GM19397 (cell line): ENCODE measurements around the gene CRHR1.
"Not testable (repeated sequence)": the region's sequence is repeated elsewhere in the genome, so short reads cannot be mapped to it uniquely, and the experiment has no call there.

Source experiments
- ATAC-seq: cut with Tn5 transposase; IDR thresholded peaks from one replicate; pipeline ENCODE4 v1.9.1; 2021; ENCODE audit warnings: mild to moderate bottlenecking, moderate library complexity; ENCODE audit not compliant: unreplicated experiment

CRHR1 gene

DNA sequence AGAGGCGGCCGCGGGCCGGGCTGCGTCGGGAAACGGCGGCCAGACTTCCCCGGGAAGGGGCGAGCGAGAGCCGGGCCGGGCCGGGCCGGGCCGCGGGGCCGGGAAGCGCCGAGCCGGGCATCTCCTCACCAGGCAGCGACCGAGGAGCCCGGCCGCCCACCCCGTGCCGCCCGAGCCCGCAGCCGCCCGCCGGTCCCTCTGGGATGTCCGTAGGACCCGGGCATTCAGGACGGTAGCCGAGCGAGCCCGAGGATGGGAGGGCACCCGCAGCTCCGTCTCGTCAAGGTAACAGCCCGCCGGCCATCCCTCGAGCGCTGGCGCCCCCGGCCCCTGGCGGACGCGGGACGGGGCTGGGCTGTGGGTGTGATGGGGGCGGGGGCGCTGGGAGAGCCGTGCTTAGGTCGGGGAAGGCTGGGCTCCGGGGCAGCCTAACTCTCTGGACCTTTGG, at the start of gene CRHR1:
CRHR1 (plus strand) TSS at position 28 of the 448 bp plus-strand sequence; CDS start at position 253, 225 bp downstream.
- no peak for ATAC-seq

DNA sequence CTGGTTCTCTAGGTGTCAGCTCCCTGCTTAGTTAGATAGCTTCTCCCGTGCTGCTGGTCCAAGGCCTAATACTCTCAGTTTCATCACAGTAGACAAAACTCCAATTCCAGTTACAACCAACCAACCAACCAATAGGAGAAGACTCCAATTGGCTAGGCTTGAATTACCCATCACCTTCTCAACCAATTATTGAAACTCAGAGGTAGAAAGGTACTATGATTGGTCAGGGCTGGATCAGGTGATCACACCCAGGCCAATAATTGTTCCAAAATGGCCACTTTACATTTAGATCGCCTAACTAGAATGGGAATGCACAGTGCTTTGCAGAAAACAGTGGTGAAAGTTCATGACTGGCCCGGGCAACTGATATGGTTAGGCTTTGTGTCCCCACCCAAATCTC, 49.5 kb upstream of the CRHR1 start:
- ATAC-seq = no peak

DNA sequence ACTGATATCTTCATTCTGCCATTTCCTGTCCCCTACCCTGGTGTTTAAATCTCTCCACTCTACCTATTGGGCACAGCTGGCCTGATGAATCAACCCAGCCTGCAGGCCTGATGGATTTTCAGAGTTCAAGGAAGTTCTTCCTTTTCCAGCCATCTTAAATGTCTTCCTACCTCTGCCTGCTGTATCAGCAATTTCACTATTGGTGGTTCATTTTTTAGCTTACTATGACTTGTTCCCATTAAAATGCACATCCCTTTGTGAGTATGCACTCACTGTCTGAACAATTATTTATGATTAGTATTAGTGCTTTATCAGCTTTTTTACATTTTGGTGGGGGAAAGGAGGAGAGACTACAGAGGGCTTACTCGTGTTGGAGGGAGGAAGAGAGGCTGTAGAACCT, 48.6 kb upstream of the CRHR1 start:
- ATAC-seq = no peak

DNA sequence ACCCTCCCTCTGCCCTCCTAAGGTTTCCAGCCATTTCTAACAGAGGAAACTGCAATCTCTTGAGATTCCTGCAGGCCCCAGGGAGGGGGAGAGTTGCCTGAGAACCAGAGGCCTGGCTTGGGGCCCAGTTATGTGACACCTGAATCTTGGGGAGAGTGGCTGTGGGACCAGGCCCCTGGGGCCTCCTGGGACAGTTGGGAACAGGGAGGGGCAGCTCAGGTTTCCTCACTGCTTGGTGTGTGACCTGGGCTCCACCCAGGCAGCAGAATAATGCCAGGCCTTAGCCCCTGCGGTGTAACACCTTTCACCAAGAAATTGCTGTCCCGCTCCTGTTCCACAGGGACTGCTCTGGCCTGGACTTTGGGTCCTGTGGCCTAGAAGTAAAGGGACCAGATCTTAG, 44.3 kb upstream of the CRHR1 start:
- ATAC-seq = no peak

DNA sequence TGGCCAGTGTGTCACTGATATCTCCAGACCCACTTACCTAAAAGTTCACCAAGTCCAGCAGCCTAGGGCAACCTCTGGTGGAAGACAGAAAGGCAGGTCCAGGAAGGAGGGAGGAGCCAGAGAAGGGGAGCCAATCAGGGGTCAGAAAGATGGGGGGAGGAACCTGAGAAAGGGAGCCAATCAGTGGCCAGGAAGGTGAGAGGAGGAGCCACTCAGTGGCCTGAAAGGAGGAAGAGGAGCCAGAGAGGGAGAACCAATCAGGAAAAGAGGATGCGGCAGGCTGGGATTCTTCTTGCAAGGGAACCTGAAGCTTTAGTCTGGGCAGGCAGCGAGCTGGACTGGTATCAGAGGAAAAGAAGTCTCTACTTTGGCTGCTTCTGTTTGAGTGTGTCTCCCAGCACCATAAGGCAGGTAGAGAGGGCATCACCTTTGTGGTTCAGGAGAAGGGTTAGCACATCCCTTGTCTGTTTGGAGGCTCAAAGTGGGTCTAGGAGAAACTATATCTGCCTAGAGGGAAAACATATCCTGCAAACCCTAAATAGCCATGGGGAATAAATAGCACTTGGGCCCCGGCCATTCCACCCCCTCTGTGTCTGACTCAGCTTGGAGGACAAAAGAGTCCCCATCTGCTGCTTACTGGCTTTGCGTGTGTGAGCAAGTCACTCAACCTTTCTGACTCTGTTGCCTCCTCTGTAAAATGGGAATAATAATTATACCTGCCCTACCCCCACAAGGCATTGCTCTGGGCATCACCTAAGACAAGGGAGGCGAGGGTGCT, 43.4 kb upstream of the CRHR1 start:
- ATAC-seq = no peak

DNA sequence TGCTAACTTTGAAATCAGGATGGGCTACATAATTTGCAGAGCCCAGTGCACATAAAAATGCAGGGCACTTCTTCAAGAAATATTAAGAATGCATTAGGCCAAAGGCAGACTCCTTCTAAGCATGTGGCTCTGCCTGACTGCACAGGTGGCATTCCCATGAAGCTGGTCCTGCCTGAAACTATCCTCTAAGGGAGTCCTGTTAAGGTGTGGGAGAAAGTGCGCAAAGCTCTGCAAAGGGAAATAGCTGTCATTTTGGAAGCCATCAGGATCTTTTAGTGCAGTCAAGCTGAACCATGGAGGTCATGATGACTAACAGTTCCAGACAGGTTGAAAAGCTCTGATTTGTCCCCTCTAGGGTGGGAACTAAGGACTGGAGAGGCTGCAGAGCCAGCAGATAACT, 41.9 kb upstream of the CRHR1 start:
- no peak for ATAC-seq

DNA sequence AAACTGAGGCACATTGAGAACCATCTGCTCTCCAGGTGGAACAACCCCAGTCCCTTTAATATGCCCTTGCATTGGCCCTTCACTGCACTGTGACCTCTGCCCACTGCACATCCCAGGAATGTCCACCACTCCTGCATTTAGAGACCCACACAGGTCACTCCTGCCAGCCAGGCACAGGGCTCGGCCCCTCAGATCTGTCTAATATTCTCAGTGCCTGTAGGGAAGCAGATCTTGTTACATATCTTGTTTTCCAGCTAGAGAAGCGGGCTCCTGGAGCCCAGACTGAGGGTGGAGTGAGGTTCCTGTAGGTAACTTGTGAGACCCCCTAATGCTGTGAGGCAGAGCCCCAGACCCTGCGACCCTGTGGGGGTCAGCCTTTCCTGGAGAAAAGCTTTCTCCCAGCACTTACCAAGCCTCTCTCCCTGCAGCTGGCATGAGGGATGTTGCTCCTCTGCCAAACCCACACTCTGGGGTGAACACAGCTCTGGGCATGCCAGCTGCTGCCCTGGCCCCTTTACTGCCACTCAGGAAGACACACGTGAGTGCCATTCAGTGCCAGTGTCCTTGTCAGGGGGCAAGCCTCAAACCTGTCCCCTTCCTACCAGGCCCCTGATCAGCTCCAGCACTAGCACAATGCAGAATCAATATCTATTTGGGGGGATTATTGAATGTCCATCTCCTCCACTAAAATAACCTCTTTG, 40.3 kb upstream of the CRHR1 start:
- no peak for ATAC-seq

DNA sequence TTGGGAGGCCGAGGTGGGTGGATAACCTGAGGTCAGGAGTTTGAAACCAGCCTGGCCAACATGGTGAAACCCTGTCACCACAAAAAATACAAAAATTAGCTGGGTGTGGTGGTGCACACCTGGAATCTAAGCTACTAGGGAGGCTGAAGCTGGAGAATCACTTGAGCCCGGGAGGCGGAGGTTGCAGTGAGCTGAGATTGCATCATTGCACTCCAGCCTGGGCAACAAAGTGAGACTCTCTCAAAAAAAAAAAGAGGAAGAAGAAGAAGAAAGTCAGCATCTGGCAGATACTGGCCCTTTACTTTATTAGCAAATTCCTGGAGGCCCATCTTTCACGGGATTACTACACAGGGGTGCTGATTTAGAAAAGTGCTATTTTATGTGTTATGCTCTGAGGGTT, 39.3 kb upstream of the CRHR1 start:
- not testable (repeated sequence) for ATAC-seq

DNA sequence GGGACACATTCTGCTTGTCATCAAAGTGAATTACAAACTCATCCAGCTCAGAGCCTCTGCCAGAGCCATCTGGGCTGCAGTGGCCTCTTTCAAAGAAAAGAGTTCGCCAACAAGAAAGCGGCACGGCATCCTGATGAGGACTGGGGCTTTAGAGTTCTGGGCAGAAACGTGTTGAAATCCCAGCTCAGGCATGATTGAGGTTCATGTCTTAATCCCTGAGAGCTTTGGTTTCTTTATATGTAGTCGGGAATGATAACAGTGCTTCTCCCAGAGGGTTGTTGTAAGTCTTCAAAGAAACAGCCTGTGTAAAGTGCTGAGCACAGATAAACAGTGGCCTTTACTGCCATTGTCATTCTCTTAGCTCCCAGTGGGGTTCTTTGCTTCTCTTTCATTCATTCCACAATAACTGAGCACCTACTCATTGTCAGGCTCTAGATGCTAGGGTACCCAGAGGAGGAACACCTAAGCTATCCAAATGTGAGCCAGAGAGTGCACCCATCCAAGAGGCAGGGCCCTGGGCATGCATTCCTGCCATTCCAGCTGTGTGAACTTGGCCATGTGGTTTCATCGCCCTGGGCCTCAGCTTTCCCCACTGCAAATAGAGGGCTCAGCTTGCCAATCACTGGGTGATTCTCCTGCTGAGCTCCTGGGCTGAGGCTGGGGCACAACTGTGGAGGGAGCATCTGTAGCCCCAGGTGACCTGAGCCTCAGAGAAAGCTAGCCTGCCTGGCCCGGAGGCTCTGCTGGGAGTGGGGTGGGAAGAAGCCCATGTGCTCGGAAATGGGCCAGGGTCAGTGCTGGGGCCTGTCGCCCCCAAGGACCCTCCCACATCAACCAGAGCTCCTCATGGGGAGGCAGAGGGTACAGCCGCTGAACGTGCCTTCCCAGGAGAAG, 38.3 kb upstream of the CRHR1 start:
- no peak for ATAC-seq

DNA sequence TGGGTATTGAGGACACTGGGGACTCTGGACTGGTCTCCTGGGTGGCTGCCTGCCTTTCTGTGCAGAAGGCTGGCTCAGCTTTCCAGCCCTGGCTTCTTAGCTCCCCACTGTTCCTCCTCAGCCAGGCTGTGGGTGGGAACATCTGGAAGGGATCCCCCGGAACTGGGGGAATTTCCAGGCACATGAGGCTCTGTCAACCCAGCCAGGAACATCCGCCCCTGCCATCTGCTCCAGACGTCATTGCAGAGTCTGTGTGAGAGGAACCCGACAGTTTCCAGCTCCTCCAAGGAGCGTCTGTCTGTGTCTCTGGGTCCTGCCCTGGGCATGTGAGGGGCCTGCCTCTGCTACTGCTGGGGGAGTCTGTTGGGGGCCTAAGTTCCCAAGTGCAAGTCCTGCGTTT, 36.2 kb upstream of the CRHR1 start:
- no peak for ATAC-seq

DNA sequence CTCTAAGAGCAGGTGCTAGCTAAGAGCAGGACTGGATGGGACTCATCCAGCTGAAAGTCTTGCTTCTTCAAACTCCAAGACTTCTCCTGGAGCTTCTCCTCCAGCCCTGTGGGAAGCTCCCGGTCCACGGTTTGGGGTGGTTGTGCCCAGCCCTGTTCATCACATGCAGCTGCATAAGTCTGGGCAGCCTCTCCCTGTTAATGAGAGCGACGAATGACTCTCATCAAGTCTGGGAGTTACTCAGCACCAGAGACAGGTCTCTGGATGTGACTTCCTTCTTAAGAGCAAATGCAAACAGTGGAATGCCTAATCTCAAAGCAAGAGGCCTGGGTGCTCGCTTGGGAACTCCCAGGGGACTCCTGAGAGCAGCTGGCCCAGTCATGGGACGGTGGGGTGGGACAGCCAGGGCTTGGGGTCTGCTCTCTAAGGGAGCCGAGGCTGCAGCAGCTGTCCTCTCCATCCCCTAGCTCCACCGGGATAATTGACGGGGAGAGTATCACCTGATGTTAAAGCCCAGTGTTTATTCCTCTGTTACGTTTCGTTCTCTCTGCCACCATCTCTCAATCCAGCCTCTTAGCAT, 35.3 kb upstream of the CRHR1 start:
- ATAC-seq = no peak

DNA sequence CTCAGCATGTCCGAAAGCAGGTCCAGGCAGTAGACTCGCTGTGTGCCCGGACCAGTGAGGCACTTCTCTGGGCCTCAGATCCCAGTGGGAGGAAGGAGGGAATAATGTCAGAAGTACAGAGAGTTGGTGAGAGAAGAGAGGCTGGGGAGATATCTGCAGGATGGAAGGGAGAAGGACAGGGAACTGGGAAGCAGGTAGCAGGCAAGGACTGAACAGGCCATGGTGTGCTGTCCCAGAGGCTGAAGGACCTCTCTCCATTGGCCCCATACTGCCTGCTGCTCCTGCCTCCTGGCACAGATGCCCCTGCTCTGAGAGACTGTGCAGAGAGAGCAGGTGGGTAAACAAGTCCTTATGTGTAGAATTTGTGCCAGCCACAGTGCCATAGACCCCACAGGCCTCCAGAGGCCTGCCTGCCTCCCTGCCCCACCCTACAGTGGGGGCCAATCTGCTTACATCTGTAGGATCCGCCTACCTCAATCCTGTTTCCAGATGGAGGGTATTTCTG, 34.2 kb upstream of the CRHR1 start:
- no peak for ATAC-seq

DNA sequence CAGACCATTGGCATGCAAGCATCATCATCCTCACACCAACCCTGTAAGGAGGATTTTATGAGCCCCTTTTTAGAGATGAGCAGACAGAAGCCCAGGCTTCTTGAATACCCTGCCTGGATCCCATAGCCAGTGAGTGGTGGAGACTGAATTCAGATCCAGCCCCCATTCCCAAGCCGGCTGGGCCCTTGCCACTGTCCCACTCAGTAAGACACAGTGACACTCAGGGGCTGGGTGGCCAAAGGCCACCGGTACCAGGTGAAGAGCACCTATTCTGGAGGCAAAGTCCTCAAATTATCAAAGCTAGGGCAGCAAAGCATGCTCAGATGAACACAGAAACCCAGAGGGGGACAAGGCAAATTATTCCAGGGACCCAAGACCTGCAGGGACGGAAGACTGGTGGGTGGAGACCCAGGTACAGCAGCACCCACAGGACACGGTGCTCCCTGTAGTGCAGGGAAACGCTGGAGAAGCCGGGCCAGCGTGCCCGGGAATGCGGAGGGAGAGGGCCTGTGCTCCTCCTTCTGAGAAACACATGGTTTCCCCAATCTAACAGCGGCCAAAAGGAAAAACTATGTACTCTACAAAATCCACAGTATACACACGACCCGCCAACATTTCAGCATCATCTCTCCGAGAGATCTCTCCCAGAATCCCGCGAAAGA, 33.2 kb upstream of the CRHR1 start:
- no peak for ATAC-seq

DNA sequence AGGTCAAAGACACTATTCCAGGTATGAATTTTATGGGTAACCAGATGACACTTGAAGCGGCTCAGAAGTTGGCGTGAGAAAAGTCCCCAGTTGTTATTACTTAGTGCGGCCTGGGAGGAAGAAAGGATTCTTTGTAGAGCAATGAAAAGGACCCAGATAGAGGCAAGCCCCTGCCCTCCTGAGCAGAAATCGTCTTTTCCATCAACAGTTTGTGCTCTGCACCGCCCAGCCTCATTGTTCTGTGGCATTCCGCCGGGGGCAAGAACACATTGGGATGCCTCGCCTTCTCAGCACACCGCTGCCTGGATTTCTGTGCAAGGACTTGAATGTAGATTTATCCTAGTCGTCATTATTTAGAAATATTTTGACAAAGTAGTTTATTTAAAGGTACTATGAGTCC, 32.7 kb upstream of the CRHR1 start:
- ATAC-seq = no peak

DNA sequence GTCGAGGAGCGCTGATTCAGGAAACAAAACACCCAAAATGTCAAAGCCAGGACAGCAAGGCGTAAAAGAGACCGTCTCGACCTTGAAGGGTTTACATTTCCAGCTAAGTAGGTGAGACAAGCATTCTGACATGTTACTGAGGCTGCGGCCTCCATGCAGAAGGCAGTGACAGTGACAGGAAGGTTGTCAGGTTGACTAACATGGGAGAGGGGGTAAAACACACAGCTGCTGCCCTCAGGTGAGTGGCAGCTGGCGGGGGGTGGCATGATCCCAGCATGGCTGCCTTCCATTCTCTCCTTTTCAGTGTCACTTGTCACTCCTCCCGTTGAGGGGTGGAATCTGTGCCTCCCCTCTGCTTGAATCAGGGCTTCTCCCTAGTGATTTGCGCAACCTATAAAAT, 31.9 kb upstream of the CRHR1 start:
- ATAC-seq = no peak

DNA sequence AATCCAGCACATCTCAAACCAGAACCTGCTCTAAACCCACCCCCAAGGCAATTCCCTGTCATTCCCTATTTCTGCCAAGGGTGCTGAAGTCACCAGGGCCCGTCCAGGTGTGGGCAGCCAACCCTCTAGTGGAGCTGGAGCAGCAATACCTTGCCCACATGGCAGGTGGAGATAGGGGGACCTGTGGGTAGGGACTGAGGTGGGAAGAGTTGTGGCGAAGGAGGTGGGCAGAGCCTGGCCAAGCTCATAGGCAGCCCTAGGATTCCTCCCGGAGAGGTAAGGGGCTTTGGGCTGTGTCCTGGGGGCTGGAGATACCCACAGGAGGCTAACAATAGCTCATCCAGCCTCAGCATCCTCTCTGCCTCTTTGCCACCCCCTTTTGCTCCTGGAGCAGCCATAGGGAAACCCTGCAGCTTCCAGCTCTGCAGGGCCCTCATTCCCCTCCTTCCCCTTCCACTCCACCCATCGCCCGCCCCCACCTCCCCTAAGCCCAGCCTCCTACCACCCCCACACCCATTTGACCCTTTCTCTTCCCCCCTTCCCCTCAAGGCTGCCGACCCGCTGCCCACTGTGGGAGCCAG, 30.4 kb upstream of the CRHR1 start:
- no peak for ATAC-seq

DNA sequence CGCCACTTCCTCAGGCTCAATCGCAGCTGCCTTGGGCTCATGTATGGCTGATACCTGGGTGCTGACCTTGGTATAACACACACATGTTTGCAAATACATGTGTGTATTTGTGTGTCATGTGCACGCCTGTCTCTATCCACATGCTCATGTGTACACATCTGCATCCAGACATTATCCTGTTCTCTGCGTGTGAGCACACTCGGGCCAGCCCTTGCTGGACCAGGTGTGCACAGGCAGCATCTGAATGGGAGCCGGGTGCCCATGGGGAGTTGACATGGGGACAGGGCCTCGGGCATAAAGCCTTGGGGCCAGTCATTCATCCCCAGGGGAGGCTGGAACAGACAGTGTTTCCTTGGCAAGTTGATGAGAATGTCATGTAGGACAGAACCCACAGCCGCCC, 29.1 kb upstream of the CRHR1 start:
- no peak for ATAC-seq

DNA sequence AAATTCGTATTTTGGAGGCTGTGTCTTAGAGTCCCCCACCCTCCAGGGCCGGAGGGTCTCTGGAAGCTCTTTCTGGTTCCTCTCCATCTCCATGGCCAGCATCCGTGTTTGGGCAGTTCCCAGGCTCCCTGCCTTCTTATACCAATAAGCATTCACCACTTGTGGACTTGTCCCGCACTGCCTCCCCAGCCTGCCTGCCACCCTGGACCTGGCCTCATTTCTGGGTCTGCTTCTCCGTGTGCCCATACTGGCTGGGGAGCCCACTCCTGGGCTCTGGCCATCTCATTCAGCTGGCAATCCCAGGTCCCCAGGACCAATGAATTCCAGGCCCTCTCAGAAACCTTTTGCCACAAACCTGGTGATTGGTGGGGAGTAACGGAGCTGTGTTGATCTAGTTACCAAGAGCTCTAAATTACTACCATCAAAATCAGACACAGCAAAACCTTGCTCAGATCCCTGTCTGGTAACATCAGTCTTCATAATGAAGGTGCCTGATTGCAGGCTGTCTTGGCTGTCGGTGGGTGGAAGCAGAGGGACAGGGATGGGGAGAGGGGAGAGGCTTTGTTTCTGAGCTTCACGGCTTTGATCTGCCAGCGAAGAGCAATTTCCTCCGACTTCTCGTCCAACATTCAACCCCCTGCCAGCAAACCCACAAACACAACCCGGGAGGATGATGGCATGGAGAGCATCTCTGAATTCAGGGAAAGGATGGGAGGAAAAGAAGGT, 27.7 kb upstream of the CRHR1 start:
- no peak for ATAC-seq

DNA sequence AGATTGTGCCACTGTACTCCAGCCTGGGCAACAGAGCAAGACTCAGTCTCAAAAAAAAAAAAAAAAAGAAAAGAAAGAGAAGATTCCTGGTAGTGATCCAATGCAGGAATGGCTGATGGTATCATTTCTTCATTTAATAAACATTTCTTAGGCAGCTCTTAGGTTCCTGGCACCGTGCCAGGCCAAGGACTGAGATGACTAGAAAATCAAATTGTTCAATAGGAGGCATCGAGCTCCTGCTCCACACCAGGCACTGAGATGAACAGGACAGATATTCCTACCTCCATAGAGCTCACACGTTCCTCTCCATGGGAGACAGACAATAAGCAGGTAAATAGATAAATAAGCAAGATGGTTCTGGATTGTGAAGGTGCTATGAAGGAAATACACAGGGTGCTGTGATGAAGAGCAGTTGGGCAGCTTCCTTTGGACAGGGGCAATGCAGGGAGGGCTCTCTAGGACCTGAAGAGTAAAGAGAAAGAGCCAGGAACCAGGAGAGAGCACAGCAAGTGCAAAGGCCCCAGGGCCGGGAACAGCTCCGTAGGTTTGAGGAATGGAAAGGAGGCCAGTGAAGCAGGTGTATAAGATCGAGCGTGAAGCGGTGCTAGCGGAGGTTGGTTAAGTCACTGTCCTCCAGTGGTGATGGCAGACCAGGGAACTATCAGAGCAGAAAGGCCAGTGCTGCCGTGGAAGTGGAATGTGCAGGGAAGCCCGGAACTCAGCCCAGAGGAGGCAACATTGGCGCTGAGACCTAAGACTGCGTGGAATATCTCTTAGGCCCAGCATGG, 26.5 kb upstream of the CRHR1 start:
- no peak for ATAC-seq
